ENCODE measurements around the gene CORO1C.

Gene CORO1C

DNA sequence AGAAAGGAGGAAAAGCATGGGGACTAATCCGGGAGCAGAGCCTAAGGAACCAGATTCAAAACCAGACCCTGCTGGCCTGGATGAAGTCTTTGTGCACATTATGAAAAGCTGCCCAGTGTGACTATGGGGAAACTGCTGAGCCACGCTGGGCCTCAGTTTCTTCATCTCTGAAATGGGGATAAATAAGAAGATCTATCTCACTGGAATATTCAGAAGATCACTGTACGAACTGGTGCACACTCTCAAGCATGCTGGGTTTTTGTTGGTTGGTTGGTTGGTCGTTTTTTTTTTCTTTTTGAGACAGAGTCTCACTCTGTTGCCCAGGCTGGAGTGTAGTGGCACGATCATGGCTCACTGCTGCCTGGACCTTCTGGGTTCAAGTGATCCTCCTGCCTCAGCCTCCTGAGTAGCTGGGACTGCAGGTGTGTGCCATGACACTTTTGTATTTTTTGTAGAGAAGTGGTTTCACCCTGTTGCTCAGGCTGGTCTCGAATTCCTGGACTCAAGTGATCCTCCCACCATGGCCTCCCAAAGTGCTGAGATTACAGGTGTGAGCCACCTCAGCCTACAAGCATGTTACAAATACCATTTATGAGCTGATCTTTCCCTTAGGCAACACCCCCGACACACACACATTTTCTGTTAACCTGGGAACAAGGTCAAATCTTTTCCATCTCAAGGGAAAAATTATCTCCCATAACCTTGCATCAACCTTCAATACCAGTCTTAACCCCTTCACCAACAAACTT lies 33.4 kb upstream of the CORO1C start:
- no peak overlapping the region for H3K4me3 ChIP-seq (ENCODE audit: low read depth, low read length)
- no peak for DNase-seq (ENCODE audit: low read depth)
- no peak for TF ChIP-seq CTCF (conservative IDR thresholded peaks at IDR 0.05; ENCODE audit: low read depth, low read length)

- no peak for DNase-seq (ENCODE audit: low read depth)
- no peak for TF ChIP-seq CTCF (conservative IDR thresholded peaks at IDR 0.05; ENCODE audit: low read depth, low read length)
- no peak overlapping the region for H3K4me3 ChIP-seq (ENCODE audit: low read depth, low read length)
Measured at GRCh38 chr12:108761226-108761625, 29.9 kb upstream of the CORO1C start.

GRCh38 chr12:108759924-108760323 lies 28.6 kb upstream of the CORO1C start:
- H3K4me3 ChIP-seq (ENCODE audit: low read depth, low read length) = no peak overlapping the region
- DNase-seq (ENCODE audit: low read depth) = no peak
- no peak for TF ChIP-seq CTCF (conservative IDR thresholded peaks at IDR 0.05; ENCODE audit: low read depth, low read length)

DNA sequence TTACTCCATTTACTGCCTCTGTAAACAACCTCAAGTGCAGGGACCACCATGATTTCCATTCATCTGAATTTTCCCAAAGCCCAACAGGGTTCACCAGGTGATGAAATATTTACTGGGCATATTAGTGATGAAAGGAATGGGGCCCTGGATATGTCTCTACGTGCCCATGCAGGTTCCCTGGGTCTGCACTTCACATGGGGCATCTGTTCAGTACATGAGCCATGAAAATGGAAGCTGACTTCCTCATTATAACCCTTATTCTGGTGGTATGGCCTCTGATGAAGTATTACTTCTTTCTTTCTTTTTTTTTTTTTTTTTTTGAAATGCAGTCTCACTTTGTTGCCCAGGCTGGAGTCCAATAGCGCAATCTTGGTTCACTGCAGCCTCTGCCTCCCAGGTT lies 26.5 kb upstream of the CORO1C start:
- no peak for DNase-seq (ENCODE audit: low read depth)
- TF ChIP-seq CTCF (conservative IDR thresholded peaks at IDR 0.05; ENCODE audit: low read depth, low read length) = no peak
- no peak overlapping the region for H3K4me3 ChIP-seq (ENCODE audit: low read depth, low read length)

GRCh38 chr12:108756421-108756820 lies 25.1 kb upstream of the CORO1C start:
- no peak for TF ChIP-seq CTCF (conservative IDR thresholded peaks at IDR 0.05; ENCODE audit: low read depth, low read length)
- H3K4me3 ChIP-seq (ENCODE audit: low read depth, low read length) = no peak overlapping the region

GRCh38 chr12:108755481-108755880 lies 24.2 kb upstream of the CORO1C start:
- no peak overlapping the region for H3K4me3 ChIP-seq (ENCODE audit: low read depth, low read length)
- no peak for DNase-seq (ENCODE audit: low read depth)
- TF ChIP-seq CTCF (conservative IDR thresholded peaks at IDR 0.05; ENCODE audit: low read depth, low read length) = no peak

More at GRCh38 chr12:108756421-108756820, 25.1 kb upstream of the CORO1C start:
- no peak for DNase-seq (ENCODE audit: low read depth)

GRCh38 chr12:108753976-108754375 lies 22.7 kb upstream of the CORO1C start:
- no peak for TF ChIP-seq CTCF (conservative IDR thresholded peaks at IDR 0.05; ENCODE audit: low read depth, low read length)
- no peak for DNase-seq (ENCODE audit: low read depth)
- H3K4me3 ChIP-seq (ENCODE audit: low read depth, low read length) = no peak overlapping the region
